Measurements from ENCODE around the gene APBA1.

The APBA1 gene

GRCh38 chr9:69660304-69660703 lies 11.9 kb downstream of the APBA1 start:
- H3K4me3 ChIP-seq, result no peak overlapping the region; the same call in 1 of the 2 replicates
- H3K9me3 ChIP-seq, result no peaks in the 10 kb centered on the region
- H3K27me3 ChIP-seq, result no peaks in the 10 kb centered on the region
- H3K36me3 ChIP-seq, result peaks cover 3% of the 10 kb centered on the region; the same call in 1 of the 2 replicates
- H3K4me2 ChIP-seq, result peak overlapping the region; percentile 75
- H4K20me1 ChIP-seq, result no peaks in the 10 kb centered on the region
- peaks cover 54% of the 10 kb centered on the region for H3K4me1 ChIP-seq
- TF ChIP-seq Cebpa-rat (IDR thresholded peaks at IDR 0.05), result no peak
- peak overlapping the region; percentile 33 for H3K27ac ChIP-seq
- H3K9ac ChIP-seq, result no peak overlapping the region

DNA sequence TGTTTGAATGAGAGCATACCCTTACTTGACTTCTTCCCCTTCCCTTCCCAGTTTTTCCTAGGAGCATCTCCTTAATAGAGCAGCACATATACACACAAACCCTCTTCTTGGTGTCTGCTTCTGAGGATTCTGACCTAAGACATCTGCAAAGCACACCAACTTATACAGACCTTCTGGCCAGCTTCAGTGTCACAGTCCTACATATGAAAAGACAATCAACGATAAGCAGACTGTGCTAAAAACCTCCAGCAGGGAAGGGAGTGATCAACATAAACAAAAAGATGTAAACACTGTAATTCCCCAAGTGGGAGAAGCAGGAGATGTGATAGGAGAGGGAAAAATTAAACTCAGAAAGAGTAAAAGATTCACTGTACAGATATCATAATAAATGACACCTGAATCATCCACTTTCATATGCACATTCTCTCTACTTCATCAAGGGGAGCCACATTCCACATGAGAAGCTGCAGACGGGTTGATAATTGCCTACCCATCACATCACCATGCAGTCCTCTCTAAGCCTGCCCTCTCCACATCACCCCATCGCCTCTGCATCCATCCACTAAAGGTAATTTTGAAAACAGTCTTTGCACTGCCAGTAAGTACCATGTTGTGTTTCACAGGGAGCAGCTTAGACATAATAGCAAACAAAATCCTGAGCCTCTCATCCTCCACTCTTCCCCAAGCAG lies 13.0 kb downstream of the APBA1 start:
- peaks cover 47% of the 10 kb centered on the region for H3K4me1 ChIP-seq
- H4K20me1 ChIP-seq, result no peaks in the 10 kb centered on the region
- H3K9me3 ChIP-seq, result no peaks in the 10 kb centered on the region
- H3K36me3 ChIP-seq, result peaks cover 3% of the 10 kb centered on the region; the same call in 1 of the 2 replicates
- no peak for TF ChIP-seq Cebpa-rat (IDR thresholded peaks at IDR 0.05)
- no peak overlapping the region for H3K4me3 ChIP-seq
- no peaks in the 10 kb centered on the region for H3K27me3 ChIP-seq
- H3K4me2 ChIP-seq, result peak overlapping the region; percentile 75
- peak overlapping the region; percentile 5; the same call in 1 of the 2 replicates for H3K27ac ChIP-seq
- no peak overlapping the region for H3K9ac ChIP-seq

GRCh38 chr9:69657269-69657668 lies 14.9 kb downstream of the APBA1 start:
- no peaks in the 10 kb centered on the region for H3K27me3 ChIP-seq
- no peak overlapping the region for H3K4me2 ChIP-seq
- H3K9me3 ChIP-seq, result peaks cover 1% of the 10 kb centered on the region; the same call in 1 of the 2 replicates
- H3K9ac ChIP-seq, result no peak overlapping the region
- H3K4me1 ChIP-seq, result peaks cover 46% of the 10 kb centered on the region
- H4K20me1 ChIP-seq, result no peaks in the 10 kb centered on the region
- H3K4me3 ChIP-seq, result no peak overlapping the region
- no peak overlapping the region for H3K27ac ChIP-seq
- TF ChIP-seq Cebpa-rat (IDR thresholded peaks at IDR 0.05), result no peak
- H3K36me3 ChIP-seq, result peaks cover 4% of the 10 kb centered on the region; the same call in 1 of the 2 replicates

DNA sequence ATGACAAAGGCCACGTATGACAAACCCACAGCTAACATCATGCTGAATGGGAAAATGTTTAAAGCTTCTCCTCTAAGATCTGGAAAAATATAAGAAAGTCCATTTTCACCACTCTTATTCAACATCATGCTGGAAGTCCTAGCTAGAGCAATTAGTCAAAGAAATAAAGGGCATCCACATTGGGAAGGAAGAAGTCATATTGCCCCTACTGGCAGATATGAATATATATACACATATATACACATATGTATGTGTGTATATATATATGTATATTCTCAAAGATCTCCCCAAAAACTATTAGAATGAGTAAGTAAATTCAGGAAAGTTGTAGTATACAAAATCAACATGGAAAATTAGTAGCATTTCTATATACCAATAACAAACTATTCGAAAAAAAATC lies 17.1 kb downstream of the APBA1 start:
- Histone ChIP-seq H3K9me3 (peaks cover 7% of the 10 kb centered on the region; the same call in 1 of the 2 replicates), H3K27ac (no peak overlapping the region), H3K4me3 (no peak overlapping the region)

GRCh38 chr9:69653261-69653660 lies 18.9 kb downstream of the APBA1 start:
- H3K27ac ChIP-seq, result no peak overlapping the region
- H3K27me3 ChIP-seq, result no peaks in the 10 kb centered on the region
- H4K20me1 ChIP-seq, result no peaks in the 10 kb centered on the region
- no peak overlapping the region for H3K9ac ChIP-seq
- peaks cover 7% of the 10 kb centered on the region; the same call in 1 of the 2 replicates for H3K9me3 ChIP-seq
- peaks cover 7% of the 10 kb centered on the region; the same call in 1 of the 2 replicates for H3K36me3 ChIP-seq
- no peak for TF ChIP-seq Cebpa-rat (IDR thresholded peaks at IDR 0.05)
- no peak overlapping the region for H3K4me3 ChIP-seq
- peaks cover 43% of the 10 kb centered on the region for H3K4me1 ChIP-seq
- H3K4me2 ChIP-seq, result no peak overlapping the region

More for the DNA sequence above, 17.1 kb downstream of the APBA1 start:
- H3K9ac ChIP-seq, result no peak overlapping the region
- no peak overlapping the region for H3K4me2 ChIP-seq
- H3K36me3 ChIP-seq, result peaks cover 7% of the 10 kb centered on the region; the same call in 1 of the 2 replicates
- H4K20me1 ChIP-seq, result no peaks in the 10 kb centered on the region
- H3K27me3 ChIP-seq, result no peaks in the 10 kb centered on the region
- TF ChIP-seq Cebpa-rat (IDR thresholded peaks at IDR 0.05), result no peak
- peaks cover 45% of the 10 kb centered on the region for H3K4me1 ChIP-seq

- Histone ChIP-seq H4K20me1 (no peaks in the 10 kb centered on the region), H3K27me3 (no peaks in the 10 kb centered on the region), H3K4me2 (peak overlapping the region; percentile 48), H3K4me3 (no peak overlapping the region), H3K27ac (no peak overlapping the region), H3K36me3 (peaks cover 14% of the 10 kb centered on the region), H3K9ac (no peak overlapping the region), H3K4me1 (peaks cover 51% of the 10 kb centered on the region), H3K9me3 (peaks cover 7% of the 10 kb centered on the region; the same call in 1 of the 2 replicates)
- no peak for TF ChIP-seq Cebpa-rat (IDR thresholded peaks at IDR 0.05)
These were observed 22.5 kb downstream of the APBA1 start for GRCh38 chr9:69649566-69650250.

DNA sequence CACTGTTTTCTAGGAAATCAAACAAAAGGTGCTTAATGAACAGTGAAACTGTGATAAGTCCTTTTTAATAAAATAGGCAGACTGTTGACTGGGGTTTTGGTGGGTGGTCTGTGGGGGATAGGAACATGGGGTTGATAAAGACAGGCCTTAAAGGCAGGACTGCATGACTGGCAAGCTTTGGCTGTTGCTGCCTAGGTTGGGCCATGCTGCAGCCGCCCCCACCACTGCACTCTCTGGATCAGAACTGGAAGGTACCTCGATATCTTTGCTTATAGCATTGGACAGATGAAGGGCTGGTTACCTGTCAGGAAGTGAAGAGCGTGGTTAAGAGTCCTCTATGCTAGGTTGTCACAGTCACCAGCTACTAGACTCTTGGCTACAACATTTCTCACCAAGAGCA lies 24.4 kb downstream of the APBA1 start:
- Histone ChIP-seq H3K9ac (no peak overlapping the region), H3K4me2 (no peak overlapping the region), H3K4me3 (no peak overlapping the region), H3K9me3 (peaks cover 7% of the 10 kb centered on the region), H3K4me1 (peaks cover 49% of the 10 kb centered on the region), H3K27ac (no peak overlapping the region), H3K27me3 (no peaks in the 10 kb centered on the region), H4K20me1 (no peaks in the 10 kb centered on the region), H3K36me3 (peaks cover 28% of the 10 kb centered on the region)
- TF ChIP-seq Cebpa-rat (IDR thresholded peaks at IDR 0.05), result no peak

- peaks cover 25% of the 10 kb centered on the region for H3K36me3 ChIP-seq
- no peaks in the 10 kb centered on the region for H4K20me1 ChIP-seq
- H3K4me2 ChIP-seq, result no peak overlapping the region
- TF ChIP-seq Cebpa-rat (IDR thresholded peaks at IDR 0.05), result no peak
- no peak overlapping the region for H3K9ac ChIP-seq
- H3K4me1 ChIP-seq, result peaks cover 39% of the 10 kb centered on the region
- H3K9me3 ChIP-seq, result peaks cover under 1% of the 10 kb centered on the region
- no peak overlapping the region for H3K4me3 ChIP-seq
- H3K27ac ChIP-seq, result no peak overlapping the region
- H3K27me3 ChIP-seq, result no peaks in the 10 kb centered on the region
These were observed 25.4 kb downstream of the APBA1 start for GRCh38 chr9:69646810-69647209.

GRCh38 chr9:69645488-69645887 lies 26.7 kb downstream of the APBA1 start:
- peaks cover 27% of the 10 kb centered on the region for H3K4me1 ChIP-seq
- no peak overlapping the region for H3K9ac ChIP-seq
- peaks cover 25% of the 10 kb centered on the region for H3K36me3 ChIP-seq
- H3K9me3 ChIP-seq, result no peaks in the 10 kb centered on the region; the same call in 1 of the 2 replicates
- H3K4me2 ChIP-seq, result no peak overlapping the region
- no peak overlapping the region for H3K4me3 ChIP-seq
- no peak overlapping the region for H3K27ac ChIP-seq
- no peak for TF ChIP-seq Cebpa-rat (IDR thresholded peaks at IDR 0.05)
- no peaks in the 10 kb centered on the region for H3K27me3 ChIP-seq
- H4K20me1 ChIP-seq, result no peaks in the 10 kb centered on the region

DNA sequence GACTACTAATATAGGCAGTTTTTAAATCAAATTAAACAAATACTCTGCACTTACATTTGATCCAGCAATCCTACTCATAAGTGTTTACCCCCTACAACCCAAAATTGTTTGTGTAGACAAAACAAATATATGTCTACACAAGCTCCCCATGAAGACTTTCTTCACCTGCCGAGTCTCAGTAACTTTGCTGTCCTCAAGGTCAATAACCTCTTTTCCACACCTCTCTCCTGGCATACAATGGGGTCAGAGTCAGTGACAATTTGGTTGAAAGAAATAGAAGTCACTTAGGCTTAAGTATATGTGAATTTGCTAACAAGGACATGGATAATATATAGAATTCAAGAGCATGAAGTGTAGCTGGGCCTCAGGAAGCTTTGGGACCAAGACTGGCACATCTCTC lies 29.1 kb downstream of the APBA1 start:
- Histone ChIP-seq H3K9me3 (no peaks in the 10 kb centered on the region; the same call in 1 of the 2 replicates), H3K36me3 (peaks cover 25% of the 10 kb centered on the region), H3K9ac (no peak overlapping the region), H3K4me3 (no peak overlapping the region), H3K4me2 (no peak overlapping the region), H3K27ac (no peak overlapping the region), H3K27me3 (no peaks in the 10 kb centered on the region), H4K20me1 (no peaks in the 10 kb centered on the region), H3K4me1 (peaks cover 8% of the 10 kb centered on the region; the same call in 1 of the 2 replicates)
- TF ChIP-seq Cebpa-rat (IDR thresholded peaks at IDR 0.05), result no peak
